Skeletal muscle tissue (tissue), 4 donors: Measurements from ENCODE around the gene SAPCD2. TPM values are rescaled to one million over a fixed set of nuclear protein-coding genes. Genes with fewer than 3 reads are reported as not detected.

Source experiments
- H3K27ac ChIP-seq: one replicate; pipeline ENCODE4 v1.7.0; 2013; ENCODE audit warnings: mild to moderate bottlenecking, low read depth, low read length, inconsistent platforms
- H3K27me3 ChIP-seq, 3 donors: one replicate each; pipeline ENCODE4 v1.7.0; 2013; ENCODE audit warnings: low read length in 3 of 3; ENCODE audit not compliant: control insufficient read depth in 3 of 3, insufficient read depth in 3 of 3
- H3K36me3 ChIP-seq, 3 donors: one replicate each; pipeline ENCODE4 v1.7.0; 2013; ENCODE audit warnings: low read length in 3 of 3; ENCODE audit not compliant: control insufficient read depth in 3 of 3, insufficient read depth in 3 of 3
- H3K4me1 ChIP-seq, 3 donors: one replicate each; pipeline ENCODE4 v1.7.0; 2013; ENCODE audit warnings: low read length in 3 of 3, mild to moderate bottlenecking in 3 of 3; ENCODE audit not compliant: control insufficient read depth in 3 of 3, insufficient read depth in 3 of 3
- H3K4me3 ChIP-seq, 3 donors: one replicate each; pipeline ENCODE4 v1.7.0; 2013; ENCODE audit warnings: low read length in 3 of 3
- H3K9ac ChIP-seq, 3 donors: one replicate each; pipeline ENCODE4 v1.7.0; 2013; ENCODE audit warnings: low read length in 3 of 3, mild to moderate bottlenecking in 3 of 3, moderate library complexity in 2 of 3, low read depth in 1 of 3
- H3K9me3 ChIP-seq, 3 donors: one replicate each; pipeline ENCODE4 v1.7.0; 2013; ENCODE audit warnings: low read length in 3 of 3; ENCODE audit not compliant: control insufficient read depth in 3 of 3
- total RNA-seq: library from RNA; depleted of rRNA; stranded (reverse); fragments of >200 nt; gene quantifications from one replicate; pipeline ENCODE4 v1.2.3, GENCODE V29; 2014
- donor health status: Osteomylitis.

SAPCD2 gene
- total RNA-seq, 1 donor from 2014 or later = 1.0 TPM

GRCh38 chr9:137032858-137033257 is 37.5 kb downstream of the SAPCD2 start:
- Histone ChIP-seq H3K27ac (no peak overlapping the region), H3K27me3 (peaks cover 4 to 16% (median 5%) of the 10 kb centered on the region in 3 donors)

GRCh38 chr9:137031904-137032640 is 38.3 kb downstream of the SAPCD2 start, which contains the start of gene FUT7:
FUT7 (minus strand) TSS chr9:137032088; CDS start chr9:137031991, 97 bp downstream.
- no peak within 1 kb of the TSS for H3K9ac ChIP-seq
- H3K27me3 ChIP-seq = peaks cover 4 to 16% (median 5%) of the 10 kb centered on the region in 3 donors
- peaks cover 27 to 42% (median 29%) of the 10 kb centered on the region in 3 donors for H3K4me1 ChIP-seq

More at GRCh38 chr9:137032858-137033257, 37.5 kb downstream of the SAPCD2 start:
- Histone ChIP-seq H3K36me3 (no peaks in the 10 kb centered on the region), H3K9ac (no peak overlapping the region), H3K9me3 (no peaks in the 10 kb centered on the region), H3K4me1 (peaks cover 22 to 36% (median 24%) of the 10 kb centered on the region in 3 donors), H3K4me3 (no peak overlapping the region)

GRCh38 chr9:137030538-137031527 is 39.5 kb downstream of the SAPCD2 start:
- Histone ChIP-seq H3K27me3 (peaks cover 4 to 16% (median 5%) of the 10 kb centered on the region in 3 donors), H3K4me1 (peaks cover 36 to 52% (median 42%) of the 10 kb centered on the region in 3 donors), H3K9me3 (no peaks in the 10 kb centered on the region), H3K36me3 (no peaks in the 10 kb centered on the region), H3K9ac (no peak overlapping the region), H3K27ac (no peak overlapping the region), H3K4me3 (no peak overlapping the region)

More at GRCh38 chr9:137031904-137032640, 38.3 kb downstream of the SAPCD2 start, which contains the start of gene FUT7:
- H3K36me3 ChIP-seq = no peaks in the 10 kb centered on the region
- H3K9me3 ChIP-seq = no peaks in the 10 kb centered on the region
- no peak within 1 kb of the TSS for H3K27ac ChIP-seq
- H3K4me3 ChIP-seq = no peak within 1 kb of the TSS

- Histone ChIP-seq H3K27ac (no peak overlapping the region), H3K36me3 (no peaks in the 10 kb centered on the region), H3K27me3 (peaks cover 0 to 10% (median 4%) of the 10 kb centered on the region in 3 donors), H3K4me1 (peaks cover 32 to 46% (median 38%) of the 10 kb centered on the region in 3 donors), H3K9ac (no peak overlapping the region), H3K4me3 (no peak overlapping the region), H3K9me3 (no peaks in the 10 kb centered on the region)
These were observed 40.4 kb downstream of the SAPCD2 start for GRCh38 chr9:137030006-137030405.

- Histone ChIP-seq H3K27me3 (peaks cover 0 to 3% (median 0%) of the 10 kb centered on the region in 3 donors), H3K27ac (no peak overlapping the region), H3K9me3 (no peaks in the 10 kb centered on the region), H3K4me3 (peak overlapping the region; percentile 35 to 74 (median 63)), H3K36me3 (no peaks in the 10 kb centered on the region), H3K4me1 (peaks cover 25 to 39% (median 33%) of the 10 kb centered on the region in 3 donors), H3K9ac (peak overlapping the region in 2 of 3 donors; percentile 77 to 79)
These were observed 41.1 kb downstream of the SAPCD2 start for GRCh38 chr9:137029058-137029936.

GRCh38 chr9:137028263-137029057 is 41.9 kb downstream of the SAPCD2 start:
- H3K27me3 ChIP-seq = no peaks in the 10 kb centered on the region
- H3K36me3 ChIP-seq = no peaks in the 10 kb centered on the region
- peak overlapping the region in 2 of 3 donors; percentile 77 to 79 for H3K9ac ChIP-seq
- H3K9me3 ChIP-seq = no peaks in the 10 kb centered on the region
- H3K27ac ChIP-seq = no peak overlapping the region
- peaks cover 25 to 39% (median 33%) of the 10 kb centered on the region in 3 donors for H3K4me1 ChIP-seq
- H3K4me3 ChIP-seq = peak overlapping the region; percentile 59 to 74 (median 63)

GRCh38 chr9:137027369-137028262 is 42.7 kb downstream of the SAPCD2 start, which contains the start of gene ABCA2:
ABCA2 (minus strand) TSS chr9:137028237; CDS start chr9:137028140, 97 bp downstream.
- Histone ChIP-seq H3K27me3 (no peaks in the 10 kb centered on the region), H3K9ac (peak within 1 kb of the TSS; percentile 52 to 85 (median 77)), H3K4me3 (peak within 1 kb of the TSS; percentile 65 to 80 (median 77)), H3K36me3 (no peaks in the 10 kb centered on the region), H3K4me1 (peaks cover 25 to 39% (median 33%) of the 10 kb centered on the region in 3 donors), H3K27ac (no peak within 1 kb of the TSS), H3K9me3 (no peaks in the 10 kb centered on the region)

GRCh38 chr9:137026828-137027227 is 43.5 kb downstream of the SAPCD2 start:
- H3K27me3 ChIP-seq = no peaks in the 10 kb centered on the region
- H3K4me3 ChIP-seq = peak overlapping the region; percentile 65 to 80 (median 77)
- H3K36me3 ChIP-seq = no peaks in the 10 kb centered on the region
- no peaks in the 10 kb centered on the region for H3K9me3 ChIP-seq
- peaks cover 25 to 39% (median 33%) of the 10 kb centered on the region in 3 donors for H3K4me1 ChIP-seq
- no peak overlapping the region for H3K27ac ChIP-seq
- H3K9ac ChIP-seq = peak overlapping the region; percentile 52 to 85 (median 75)
